Stimulated activated naive CD8-positive, alpha-beta T cell treated with anti-CD3 and anti-CD28 coated beads, Interleukin-15, Interleukin-2, amounts not matched to agents 100 ng/mL and 50 ng/mL, for 24 hours (primary cell): ENCODE data around the gene HHIPL1.

Experiments used
- H3K27ac Mint-ChIP-seq: one replicate; pipeline ENCODE4 v1.8.0; 2021; ENCODE audit warnings: mild to moderate bottlenecking, mixed read lengths
- H3K27me3 Mint-ChIP-seq: one replicate; pipeline ENCODE4 v1.8.0; 2021; ENCODE audit warnings: mixed read lengths
- H3K36me3 Mint-ChIP-seq: one replicate; pipeline ENCODE4 v1.8.0; 2021; ENCODE audit warnings: low read depth, mixed read lengths
- H3K4me1 Mint-ChIP-seq: one replicate; pipeline ENCODE4 v1.8.0; 2021; ENCODE audit warnings: low read depth, mixed read lengths
- H3K4me3 Mint-ChIP-seq: one replicate; pipeline ENCODE4 v1.8.0; 2021; ENCODE audit warnings: mild to moderate bottlenecking, mixed read lengths
- H3K9me3 Mint-ChIP-seq: one replicate; pipeline ENCODE4 v1.8.0; 2021; ENCODE audit warnings: mixed read lengths

Gene HHIPL1

GRCh38 chr14:99706107-99706900 is 61.4 kb downstream of the HHIPL1 start:
- H3K36me3 Mint-ChIP-seq = peaks cover 9% of the 10 kb centered on the region
- no peaks in the 10 kb centered on the region for H3K27me3 Mint-ChIP-seq
- no peak overlapping the region for H3K4me3 Mint-ChIP-seq
- H3K27ac Mint-ChIP-seq = no peak overlapping the region
- H3K9me3 Mint-ChIP-seq = peaks cover 17% of the 10 kb centered on the region
- no peaks in the 10 kb centered on the region for H3K4me1 Mint-ChIP-seq

GRCh38 chr14:99707420-99707819 is 62.5 kb downstream of the HHIPL1 start:
- Mint-ChIP-seq H3K9me3 (peaks cover 17% of the 10 kb centered on the region), H3K4me1 (no peaks in the 10 kb centered on the region), H3K27ac (no peak overlapping the region), H3K36me3 (peaks cover 9% of the 10 kb centered on the region), H3K4me3 (no peak overlapping the region), H3K27me3 (no peaks in the 10 kb centered on the region)

GRCh38 chr14:99707921-99708320 is 63.0 kb downstream of the HHIPL1 start:
- peaks cover 9% of the 10 kb centered on the region for H3K36me3 Mint-ChIP-seq
- H3K4me1 Mint-ChIP-seq = no peaks in the 10 kb centered on the region
- H3K27ac Mint-ChIP-seq = no peak overlapping the region
- no peak overlapping the region for H3K4me3 Mint-ChIP-seq
- peaks cover 15% of the 10 kb centered on the region for H3K9me3 Mint-ChIP-seq
- no peaks in the 10 kb centered on the region for H3K27me3 Mint-ChIP-seq

- H3K9me3 Mint-ChIP-seq = peaks cover 9% of the 10 kb centered on the region
- H3K4me1 Mint-ChIP-seq = no peaks in the 10 kb centered on the region
- no peak overlapping the region for H3K4me3 Mint-ChIP-seq
- no peak overlapping the region for H3K27ac Mint-ChIP-seq
- H3K36me3 Mint-ChIP-seq = peaks cover 4% of the 10 kb centered on the region
- H3K27me3 Mint-ChIP-seq = no peaks in the 10 kb centered on the region
These were observed 63.5 kb downstream of the HHIPL1 start for GRCh38 chr14:99708449-99708848.

GRCh38 chr14:99713972-99714371 is 69.0 kb downstream of the HHIPL1 start:
- Mint-ChIP-seq H3K4me1 (no peaks in the 10 kb centered on the region), H3K4me3 (no peak overlapping the region), H3K27ac (no peak overlapping the region), H3K9me3 (no peaks in the 10 kb centered on the region), H3K27me3 (peaks cover 4% of the 10 kb centered on the region), H3K36me3 (no peaks in the 10 kb centered on the region)

GRCh38 chr14:99715266-99716000 is 70.5 kb downstream of the HHIPL1 start:
- Mint-ChIP-seq H3K9me3 (no peaks in the 10 kb centered on the region), H3K27me3 (peaks cover 4% of the 10 kb centered on the region), H3K4me3 (no peak overlapping the region), H3K36me3 (no peaks in the 10 kb centered on the region), H3K4me1 (no peaks in the 10 kb centered on the region), H3K27ac (no peak overlapping the region)

GRCh38 chr14:99716091-99716849 is 71.3 kb downstream of the HHIPL1 start:
- H3K27ac Mint-ChIP-seq = no peak overlapping the region
- no peak overlapping the region for H3K4me3 Mint-ChIP-seq
- H3K4me1 Mint-ChIP-seq = no peaks in the 10 kb centered on the region
- peaks cover 4% of the 10 kb centered on the region for H3K27me3 Mint-ChIP-seq
- H3K36me3 Mint-ChIP-seq = no peaks in the 10 kb centered on the region
- H3K9me3 Mint-ChIP-seq = no peaks in the 10 kb centered on the region

GRCh38 chr14:99716850-99717681 is 72.1 kb downstream of the HHIPL1 start:
- Mint-ChIP-seq H3K27ac (no peak overlapping the region), H3K36me3 (no peaks in the 10 kb centered on the region), H3K4me3 (no peak overlapping the region), H3K9me3 (no peaks in the 10 kb centered on the region), H3K4me1 (no peaks in the 10 kb centered on the region), H3K27me3 (peaks cover 4% of the 10 kb centered on the region)

- Mint-ChIP-seq H3K4me3 (no peak overlapping the region), H3K4me1 (no peaks in the 10 kb centered on the region), H3K27ac (no peak overlapping the region), H3K9me3 (no peaks in the 10 kb centered on the region), H3K36me3 (no peaks in the 10 kb centered on the region), H3K27me3 (peaks cover 4% of the 10 kb centered on the region)
These were observed 72.7 kb downstream of the HHIPL1 start for GRCh38 chr14:99717682-99718013.

- H3K27me3 Mint-ChIP-seq = peaks cover 4% of the 10 kb centered on the region
- H3K4me3 Mint-ChIP-seq = no peak overlapping the region
- H3K4me1 Mint-ChIP-seq = no peaks in the 10 kb centered on the region
- H3K36me3 Mint-ChIP-seq = no peaks in the 10 kb centered on the region
- H3K27ac Mint-ChIP-seq = no peak overlapping the region
- no peaks in the 10 kb centered on the region for H3K9me3 Mint-ChIP-seq
These were observed 73.3 kb downstream of the HHIPL1 start for GRCh38 chr14:99718031-99718810.

GRCh38 chr14:99718811-99719192 is 73.9 kb downstream of the HHIPL1 start:
- Mint-ChIP-seq H3K4me1 (no peaks in the 10 kb centered on the region), H3K4me3 (no peak overlapping the region), H3K36me3 (no peaks in the 10 kb centered on the region), H3K9me3 (no peaks in the 10 kb centered on the region), H3K27ac (no peak overlapping the region), H3K27me3 (peaks cover 4% of the 10 kb centered on the region)

GRCh38 chr14:99720941-99721791 is 76.2 kb downstream of the HHIPL1 start:
- no peak overlapping the region for H3K27ac Mint-ChIP-seq
- no peaks in the 10 kb centered on the region for H3K9me3 Mint-ChIP-seq
- H3K4me1 Mint-ChIP-seq = no peaks in the 10 kb centered on the region
- no peaks in the 10 kb centered on the region for H3K36me3 Mint-ChIP-seq
- peaks cover 6% of the 10 kb centered on the region for H3K27me3 Mint-ChIP-seq
- H3K4me3 Mint-ChIP-seq = no peak overlapping the region

- no peaks in the 10 kb centered on the region for H3K36me3 Mint-ChIP-seq
- H3K27me3 Mint-ChIP-seq = peaks cover 10% of the 10 kb centered on the region
- no peak overlapping the region for H3K4me3 Mint-ChIP-seq
- H3K4me1 Mint-ChIP-seq = no peaks in the 10 kb centered on the region
- no peaks in the 10 kb centered on the region for H3K9me3 Mint-ChIP-seq
- H3K27ac Mint-ChIP-seq = no peak overlapping the region
These were observed 77.0 kb downstream of the HHIPL1 start for GRCh38 chr14:99721792-99722516.
